BLaER1 treated with 17β-estradiol and CSF1 and Interleukin-3, amounts not matched to agents 10 nM and 100 nM (cell line): Measurements from ENCODE around the gene GRHPR.

Experiments
- H3K27ac ChIP-seq, 11 experiments: shearing (Covaris generic); formaldehyde crosslinking; 2 replicates each; pipeline ENCODE4 v1.8.1; 2022
- H3K27me3 ChIP-seq, 11 experiments: shearing (Covaris generic); formaldehyde crosslinking; 2 replicates each; pipeline ENCODE4 v1.8.1; 2022
- H3K36me3 ChIP-seq, 11 experiments: shearing (Covaris generic); formaldehyde crosslinking; 2 replicates each; pipeline ENCODE4 v1.8.1; 2022
- H3K4me1 ChIP-seq, 10 experiments: shearing (Covaris generic); formaldehyde crosslinking; 2 replicates each; pipeline ENCODE4 v1.8.1; 2022
- H3K4me2 ChIP-seq, 11 experiments: shearing (Covaris generic); formaldehyde crosslinking; 2 replicates each; pipeline ENCODE4 v1.8.1; 2022
- H3K4me3 ChIP-seq, 10 experiments: shearing (Covaris generic); formaldehyde crosslinking; 2 replicates each; pipeline ENCODE4 v1.8.1; 2022
- H3K9ac ChIP-seq, 11 experiments: shearing (Covaris generic); formaldehyde crosslinking; 2 replicates each; pipeline ENCODE4 v1.8.1; 2022
- H3K9me3 ChIP-seq, 11 experiments: shearing (Covaris generic); formaldehyde crosslinking; replicated peaks in 1 of 11; 2 replicates each; pipeline ENCODE4 v1.8.1; 2022
- H4K20me1 ChIP-seq, 11 experiments: shearing (Covaris generic); formaldehyde crosslinking; 2 replicates each; pipeline ENCODE4 v1.8.1; 2022
- Cebpa-rat ChIP-seq, 11 experiments: shearing (Covaris generic); IDR thresholded peaks; 2 replicates each; pipeline ENCODE4 v1.8.1; 2022

The GRHPR gene

DNA sequence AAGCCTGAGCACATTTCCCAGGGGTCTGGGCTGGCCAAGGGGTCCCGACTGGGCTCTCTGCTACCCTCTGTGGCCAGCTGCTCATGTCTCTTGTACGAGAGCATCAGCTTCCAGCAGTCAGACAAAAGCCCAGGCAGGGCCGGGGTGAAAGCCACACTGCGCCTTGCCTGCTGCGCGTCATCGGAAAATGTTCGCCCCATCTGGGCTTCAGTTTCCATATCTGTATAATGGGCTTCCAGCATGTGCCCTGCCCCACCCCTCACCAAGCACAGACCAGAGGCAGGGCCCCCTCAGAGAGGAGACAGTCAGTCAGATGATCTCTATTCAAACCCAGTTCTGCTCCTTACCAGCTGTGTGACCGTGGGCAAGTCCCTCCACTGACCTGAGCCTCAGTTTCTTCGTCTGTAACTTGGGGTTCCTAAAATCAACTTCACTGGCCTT is 8.0 kb upstream of the GRHPR start:
- H3K27me3 ChIP-seq = no peaks in the 10 kb centered on the region
- H3K36me3 ChIP-seq = no peaks in the 10 kb centered on the region
- peak overlapping the region in 7 of 11 experiments; percentile 0 to 42 (median 28); a peak in 6 of 22 replicates for H3K9ac ChIP-seq
- no peaks in the 10 kb centered on the region for H4K20me1 ChIP-seq
- peak overlapping the region in 5 of 11 experiments; percentile 3 to 41 (median 35); a peak in 5 of 22 replicates for H3K27ac ChIP-seq
- no peak for TF ChIP-seq Cebpa-rat (IDR thresholded peaks at IDR 0.05)
- no peak overlapping the region for H3K4me3 ChIP-seq
- no peaks in the 10 kb centered on the region for H3K9me3 ChIP-seq
- H3K4me2 ChIP-seq = peak overlapping the region in 8 of 11 experiments; percentile 3 to 93 (median 48); a peak in 12 of 22 replicates
- H3K4me1 ChIP-seq = peaks cover 23 to 96% (median 68%) of the 10 kb centered on the region in 10 experiments

DNA sequence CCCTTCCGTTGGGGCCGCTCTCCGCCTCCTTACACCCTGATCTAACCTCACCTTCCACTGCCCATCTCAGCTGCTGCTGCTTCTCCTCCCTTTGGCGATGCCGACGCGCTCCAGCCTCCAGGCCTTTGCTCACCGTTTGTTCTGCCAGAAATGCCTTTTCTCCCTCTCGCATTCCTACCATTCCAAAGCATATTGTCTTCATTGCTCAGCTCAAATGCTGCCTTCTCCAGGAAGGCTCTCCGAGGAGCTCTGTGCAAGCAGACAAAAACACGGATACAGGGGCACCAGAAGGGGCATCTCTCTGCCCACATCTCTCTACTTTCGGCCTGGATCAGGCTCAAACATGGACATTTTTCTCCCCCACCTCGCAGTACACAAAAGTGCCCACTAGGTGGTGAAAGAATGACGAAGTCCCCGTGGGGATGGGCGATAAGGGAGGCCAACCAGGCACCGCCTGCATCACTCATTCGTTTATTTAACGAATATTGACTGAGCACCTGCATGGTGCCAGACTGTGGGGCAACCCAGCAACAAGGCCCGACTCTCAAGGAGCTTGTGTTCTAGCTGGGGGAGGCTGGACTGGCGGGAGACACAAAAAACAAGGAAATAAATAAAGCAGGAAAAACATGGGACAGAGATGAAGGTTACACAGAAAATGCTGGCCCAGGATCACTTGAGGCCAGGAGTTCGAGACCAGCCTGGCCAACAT is 7.3 kb upstream of the GRHPR start:
- Histone ChIP-seq H3K4me2 (peak overlapping the region; percentile 2 to 93 (median 41); a peak in 19 of 22 replicates), H3K9ac (peak overlapping the region in 6 of 11 experiments; percentile 0 to 42 (median 18); a peak in 6 of 22 replicates), H3K9me3 (no peaks in the 10 kb centered on the region), H4K20me1 (no peaks in the 10 kb centered on the region), H3K36me3 (no peaks in the 10 kb centered on the region), H3K4me3 (no peak overlapping the region), H3K4me1 (peaks cover 22 to 96% (median 68%) of the 10 kb centered on the region in 10 experiments), H3K27me3 (no peaks in the 10 kb centered on the region), H3K27ac (peak overlapping the region in 5 of 11 experiments; percentile 3 to 41 (median 35); a peak in 4 of 22 replicates)
- no peak for TF ChIP-seq Cebpa-rat (IDR thresholded peaks at IDR 0.05)

GRCh38 chr9:37417252-37417803 is 5.2 kb upstream of the GRHPR start:
- H3K4me2 ChIP-seq = no peak overlapping the region

DNA sequence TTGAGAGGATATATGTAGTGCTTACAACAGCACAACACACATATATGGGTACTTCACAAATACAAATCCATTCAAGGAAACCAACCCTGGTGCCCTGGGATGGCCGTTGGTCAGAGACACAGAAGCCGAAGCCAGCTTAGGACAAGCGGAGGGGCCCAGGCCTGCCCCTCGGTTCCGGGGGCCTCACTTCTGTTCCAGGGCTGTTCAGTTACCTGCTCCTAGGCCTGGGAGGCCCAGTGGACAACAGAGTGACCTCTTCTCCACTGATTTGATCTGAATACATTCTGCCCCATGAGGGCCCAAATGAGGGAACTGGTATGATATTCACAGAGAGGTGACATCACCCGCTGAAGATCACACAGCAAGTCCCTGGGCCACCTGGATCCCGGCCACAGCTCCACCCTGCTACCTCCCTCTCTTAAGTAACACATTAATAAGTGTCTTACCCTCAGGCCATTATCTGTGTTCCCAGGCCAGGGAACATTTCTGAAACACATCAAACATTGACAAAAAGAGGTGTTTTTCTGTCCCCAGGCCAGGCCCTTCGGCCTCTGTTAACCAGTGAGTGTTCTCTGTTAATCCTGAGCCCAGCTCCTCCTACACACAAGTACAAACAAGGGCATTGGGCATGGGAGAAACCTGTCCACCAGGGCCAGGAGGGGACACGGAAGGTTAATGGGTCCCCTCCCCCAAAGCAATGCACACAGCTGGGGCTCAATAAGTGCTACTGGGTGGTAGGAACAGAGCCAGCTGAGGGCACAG is 4.5 kb upstream of the GRHPR start:
- TF ChIP-seq Cebpa-rat (IDR thresholded peaks at IDR 0.05) = no peak
- peak overlapping the region in 2 of 11 experiments; percentile 51 to 52; a peak in 1 of 22 replicates for H3K4me2 ChIP-seq
- H3K27me3 ChIP-seq = no peaks in the 10 kb centered on the region
- H3K36me3 ChIP-seq = no peaks in the 10 kb centered on the region
- no peak overlapping the region for H3K4me3 ChIP-seq
- peaks cover 0 to 1% (median 0%) of the 10 kb centered on the region in 11 experiments; a peak in 1 of 22 replicates for H4K20me1 ChIP-seq
- no peaks in the 10 kb centered on the region for H3K9me3 ChIP-seq
- no peak overlapping the region for H3K27ac ChIP-seq
- peaks cover 6 to 82% (median 49%) of the 10 kb centered on the region in 10 experiments; a peak in 19 of 20 replicates for H3K4me1 ChIP-seq
- H3K9ac ChIP-seq = no peak overlapping the region

More at GRCh38 chr9:37417252-37417803, 5.2 kb upstream of the GRHPR start:
- no peak for TF ChIP-seq Cebpa-rat (IDR thresholded peaks at IDR 0.05)
- Histone ChIP-seq H3K9ac (no peak overlapping the region), H3K4me3 (no peak overlapping the region), H3K27ac (no peak overlapping the region), H3K36me3 (no peaks in the 10 kb centered on the region), H3K9me3 (no peaks in the 10 kb centered on the region), H3K4me1 (peaks cover 7 to 87% (median 55%) of the 10 kb centered on the region in 10 experiments; a peak in 19 of 20 replicates), H3K27me3 (no peaks in the 10 kb centered on the region), H4K20me1 (no peaks in the 10 kb centered on the region)

GRCh38 chr9:37419204-37419603 is 3.3 kb upstream of the GRHPR start:
- Histone ChIP-seq H3K36me3 (peaks cover 0 to 7% (median 0%) of the 10 kb centered on the region in 11 experiments; a peak in 4 of 22 replicates), H3K4me2 (peak overlapping the region in 5 of 11 experiments; percentile 6 to 59 (median 51); a peak in 11 of 22 replicates), H4K20me1 (peaks cover 4 to 13% (median 8%) of the 10 kb centered on the region in 11 experiments; a peak in 16 of 22 replicates), H3K4me3 (no peak overlapping the region), H3K27me3 (no peaks in the 10 kb centered on the region), H3K27ac (no peak overlapping the region), H3K4me1 (peaks cover 18 to 82% (median 51%) of the 10 kb centered on the region in 10 experiments), H3K9ac (no peak overlapping the region), H3K9me3 (no peaks in the 10 kb centered on the region)
- no peak for TF ChIP-seq Cebpa-rat (IDR thresholded peaks at IDR 0.05)

GRCh38 chr9:37420271-37421215 is 2.0 kb upstream of the GRHPR start:
- Histone ChIP-seq H3K4me2 (peak overlapping the region in 5 of 11 experiments; percentile 4 to 59 (median 51); a peak in 7 of 22 replicates), H3K4me1 (peaks cover 29 to 74% (median 51%) of the 10 kb centered on the region in 10 experiments), H3K4me3 (no peak overlapping the region), H3K27ac (no peak overlapping the region), H4K20me1 (peaks cover 17 to 26% (median 21%) of the 10 kb centered on the region in 11 experiments; a peak in 19 of 22 replicates), H3K36me3 (peaks cover 3 to 21% (median 11%) of the 10 kb centered on the region in 11 experiments; a peak in 19 of 22 replicates), H3K27me3 (no peaks in the 10 kb centered on the region), H3K9ac (no peak overlapping the region), H3K9me3 (no peaks in the 10 kb centered on the region)
- no peak for TF ChIP-seq Cebpa-rat (IDR thresholded peaks at IDR 0.05)

DNA sequence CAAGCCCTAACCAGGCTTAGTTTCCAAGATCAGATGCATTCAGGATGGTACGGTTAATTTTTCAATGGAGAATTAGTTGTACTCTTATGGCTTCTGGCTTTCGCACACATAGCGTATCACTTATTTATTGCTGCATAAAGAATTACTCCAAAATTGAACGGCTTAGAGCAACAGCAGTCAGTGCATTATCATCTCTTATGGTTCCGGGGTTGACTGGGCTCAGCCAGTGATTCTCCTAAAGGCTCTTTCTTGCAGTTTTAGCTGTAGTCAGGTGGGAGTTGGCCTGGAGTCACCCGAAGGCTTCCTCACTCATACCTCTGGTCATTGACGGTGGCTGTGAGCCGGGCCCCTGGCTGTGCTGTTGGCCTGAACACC is 595 bp upstream of the GRHPR start:
- Histone ChIP-seq H3K4me2 (peak overlapping the region; percentile 90 to 99 (median 95)), H3K4me3 (peak overlapping the region; percentile 74 to 93 (median 87)), H3K4me1 (peaks cover 29 to 63% (median 49%) of the 10 kb centered on the region in 10 experiments), H4K20me1 (peaks cover 19 to 34% (median 23%) of the 10 kb centered on the region in 11 experiments; a peak in 19 of 22 replicates), H3K27me3 (no peaks in the 10 kb centered on the region), H3K9ac (peak overlapping the region; percentile 85 to 92 (median 91)), H3K9me3 (no peaks in the 10 kb centered on the region), H3K27ac (peak overlapping the region; percentile 77 to 90 (median 85)), H3K36me3 (peaks cover 16 to 34% (median 25%) of the 10 kb centered on the region in 11 experiments)
- TF ChIP-seq Cebpa-rat (IDR thresholded peaks at IDR 0.05) = no peak

- Histone ChIP-seq H3K4me3 (peak overlapping the region; percentile 74 to 93 (median 87)), H3K27ac (peak overlapping the region in 10 of 11 experiments; percentile 77 to 90 (median 85); a peak in 14 of 22 replicates), H3K27me3 (no peaks in the 10 kb centered on the region), H3K9me3 (no peaks in the 10 kb centered on the region), H3K9ac (peak overlapping the region; percentile 85 to 92 (median 91)), H3K4me1 (peaks cover 29 to 55% (median 49%) of the 10 kb centered on the region in 10 experiments), H3K4me2 (peak overlapping the region; percentile 90 to 99 (median 95)), H3K36me3 (peaks cover 32 to 50% (median 41%) of the 10 kb centered on the region in 11 experiments), H4K20me1 (peaks cover 19 to 42% (median 23%) of the 10 kb centered on the region in 11 experiments; a peak in 19 of 22 replicates)
- TF ChIP-seq Cebpa-rat (IDR thresholded peaks at IDR 0.05) = no peak
Observed at GRCh38 chr9:37423508-37423907, 1.0 kb downstream of the GRHPR start.
